ENCODE results near the gene SEMA3B.
A peak's percentile ranks its signal among the peaks of the same experiment; 100 is the strongest.
"Not testable (repeated sequence)": the region's sequence is repeated elsewhere in the genome, so short reads cannot be mapped to it uniquely, and the experiment has no call there.

The SEMA3B gene

GRCh38 chr3:50268703-50269451 lies at the start of gene SEMA3B:
TSS of gene SEMA3B (plus strand) at chr3:50269147. CDS start at chr3:50269241, 94 bp downstream.
- Mint-ChIP-seq H3K27me3 (peaks cover 7% of the 10 kb centered on the region), H3K36me3 (no peaks in the 10 kb centered on the region), H3K4me1 (peaks cover 5% of the 10 kb centered on the region), H3K4me3 (no peak within 1 kb of the TSS), H3K27ac (no peak within 1 kb of the TSS), H3K9me3 (no peaks in the 10 kb centered on the region)

DNA sequence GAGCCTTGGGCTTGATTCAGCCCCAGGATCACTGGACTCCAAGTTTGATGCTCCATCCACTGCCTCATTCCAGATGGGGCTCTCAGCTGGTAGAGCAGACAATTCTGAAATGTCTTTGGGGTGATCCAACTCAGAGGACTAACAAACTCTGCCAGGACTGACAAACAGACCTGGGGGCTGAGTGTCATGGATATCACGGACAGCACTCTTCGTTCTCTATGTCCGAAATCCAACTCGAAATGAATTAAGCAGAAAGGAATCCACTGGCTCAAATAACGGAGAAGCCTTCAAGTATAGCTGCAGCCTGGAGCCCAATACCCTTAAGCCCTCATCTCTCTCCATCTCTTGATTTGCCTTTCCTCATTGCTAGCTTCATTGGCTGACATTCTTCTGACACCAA lies 49.7 kb upstream of the SEMA3B start:
- Mint-ChIP-seq H3K36me3 (no peaks in the 10 kb centered on the region), H3K4me3 (no peak overlapping the region), H3K27ac (no peak overlapping the region), H3K4me1 (no peaks in the 10 kb centered on the region), H3K27me3 (peaks cover 1% of the 10 kb centered on the region), H3K9me3 (no peaks in the 10 kb centered on the region)

DNA sequence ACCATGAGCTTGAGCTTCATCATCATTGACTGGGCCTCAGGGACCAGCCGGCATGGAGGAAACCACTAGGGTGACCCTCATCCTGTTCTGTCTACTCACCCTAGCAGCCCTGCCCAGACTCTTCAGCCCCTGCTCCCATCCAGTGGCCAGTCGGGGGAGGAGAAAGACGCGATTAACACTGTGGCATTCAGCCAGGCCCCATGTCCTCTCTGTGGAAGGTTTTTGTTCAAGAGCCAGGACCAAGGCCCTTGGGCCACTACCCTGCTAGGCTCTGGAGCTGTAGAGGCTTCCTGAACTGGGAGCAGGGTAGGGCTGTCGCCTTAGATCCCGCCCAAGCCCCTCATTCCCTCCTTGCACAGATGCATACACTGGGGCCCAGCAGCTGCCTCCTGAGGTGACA lies 48.8 kb upstream of the SEMA3B start:
- H3K9me3 Mint-ChIP-seq: no peaks in the 10 kb centered on the region
- H3K4me3 Mint-ChIP-seq: no peak overlapping the region
- H3K4me1 Mint-ChIP-seq: no peaks in the 10 kb centered on the region
- no peaks in the 10 kb centered on the region for H3K36me3 Mint-ChIP-seq
- H3K27me3 Mint-ChIP-seq: peaks cover 1% of the 10 kb centered on the region
- H3K27ac Mint-ChIP-seq: no peak overlapping the region

DNA sequence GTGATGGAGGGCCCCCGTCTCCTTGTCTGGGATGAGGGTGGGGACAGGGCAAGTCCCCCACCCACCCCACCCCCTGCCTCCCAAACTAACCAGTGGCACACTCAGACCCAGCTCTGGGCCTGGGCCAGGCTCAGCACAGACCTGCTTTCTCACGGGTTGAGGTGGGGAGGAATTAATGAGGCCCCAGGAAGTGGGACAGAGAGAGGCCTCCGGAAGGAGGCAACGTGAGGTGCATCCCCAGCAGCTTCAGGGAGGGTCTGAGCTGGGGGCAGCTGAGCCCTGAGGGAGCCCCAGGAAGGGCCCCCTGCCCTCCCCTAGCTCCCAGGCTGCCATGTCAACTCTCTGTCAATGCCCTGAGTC lies 47.9 kb upstream of the SEMA3B start:
- Mint-ChIP-seq H3K36me3 (no peaks in the 10 kb centered on the region), H3K4me1 (peaks cover 3% of the 10 kb centered on the region), H3K27me3 (peaks cover 1% of the 10 kb centered on the region), H3K4me3 (no peak overlapping the region), H3K27ac (no peak overlapping the region), H3K9me3 (no peaks in the 10 kb centered on the region)

DNA sequence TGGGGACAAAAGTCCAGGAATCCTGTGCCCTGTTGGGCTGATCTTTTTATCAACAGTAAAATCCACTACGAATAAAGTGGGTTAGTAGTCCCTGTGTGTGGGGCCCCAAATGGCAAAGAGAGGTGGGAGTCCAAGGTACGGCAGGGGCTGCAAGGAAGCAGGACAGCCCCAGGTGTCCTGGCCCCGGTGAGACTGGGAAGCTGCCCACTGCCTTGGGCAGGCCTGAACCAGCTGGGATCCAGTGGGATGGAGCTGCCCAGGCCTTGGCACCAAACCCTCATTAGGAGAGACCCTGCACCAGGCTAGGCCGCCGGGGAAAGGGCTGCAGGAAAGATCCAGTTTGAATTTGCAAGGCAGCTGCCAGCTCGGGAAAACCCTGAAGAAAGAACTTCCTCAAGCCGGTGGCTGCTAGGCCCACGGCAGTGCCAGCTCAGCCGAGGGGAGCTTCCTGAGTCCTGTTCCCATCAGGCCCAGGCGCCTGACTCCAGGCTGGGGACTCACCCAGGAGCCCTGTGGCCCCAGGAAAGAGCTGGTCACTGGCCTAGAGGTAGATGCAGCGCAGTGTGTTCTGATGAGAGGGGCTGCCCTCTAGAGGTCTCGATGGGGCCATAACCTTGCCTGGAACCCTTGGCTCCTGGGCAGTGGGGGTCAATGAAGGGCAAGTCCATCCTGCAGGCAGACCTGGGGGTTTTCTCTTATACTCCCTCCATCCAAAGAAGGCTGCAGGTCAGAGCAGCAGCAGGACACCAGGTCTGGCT lies 47.4 kb upstream of the SEMA3B start:
- H3K27ac Mint-ChIP-seq: no peak overlapping the region
- peaks cover 5% of the 10 kb centered on the region for H3K4me1 Mint-ChIP-seq
- H3K9me3 Mint-ChIP-seq: no peaks in the 10 kb centered on the region
- no peak overlapping the region for H3K4me3 Mint-ChIP-seq
- H3K27me3 Mint-ChIP-seq: peaks cover 1% of the 10 kb centered on the region
- no peaks in the 10 kb centered on the region for H3K36me3 Mint-ChIP-seq

GRCh38 chr3:50222169-50222528 lies 46.8 kb upstream of the SEMA3B start:
- Mint-ChIP-seq H3K27ac (no peak overlapping the region), H3K4me3 (no peak overlapping the region), H3K27me3 (peaks cover 1% of the 10 kb centered on the region), H3K36me3 (no peaks in the 10 kb centered on the region), H3K4me1 (peaks cover 9% of the 10 kb centered on the region), H3K9me3 (no peaks in the 10 kb centered on the region)

DNA sequence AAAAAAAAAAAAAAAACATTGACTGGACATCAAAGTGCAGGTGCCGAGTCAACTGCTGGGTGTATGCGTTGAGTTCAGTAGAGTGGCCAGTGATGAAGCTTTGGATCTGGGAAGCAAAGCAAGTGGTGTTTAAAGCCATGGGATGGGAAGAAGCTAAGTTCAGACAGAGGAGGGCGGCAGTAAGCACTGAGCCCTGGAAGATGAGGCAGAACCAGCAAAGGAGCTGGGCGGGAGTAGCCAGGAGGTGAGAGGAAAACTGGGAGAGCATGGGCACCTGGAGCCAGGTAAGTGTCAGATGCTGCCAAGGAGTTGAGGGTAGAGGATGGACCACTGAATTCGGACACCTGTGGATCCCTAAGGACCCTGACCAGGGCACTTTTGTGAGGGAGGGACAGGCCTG lies 44.3 kb upstream of the SEMA3B start:
- Mint-ChIP-seq H3K9me3 (no peaks in the 10 kb centered on the region), H3K4me3 (no peak overlapping the region), H3K36me3 (no peaks in the 10 kb centered on the region), H3K4me1 (peaks cover 25% of the 10 kb centered on the region), H3K27ac (peak overlapping the region; percentile 81), H3K27me3 (peaks cover 1% of the 10 kb centered on the region)

DNA sequence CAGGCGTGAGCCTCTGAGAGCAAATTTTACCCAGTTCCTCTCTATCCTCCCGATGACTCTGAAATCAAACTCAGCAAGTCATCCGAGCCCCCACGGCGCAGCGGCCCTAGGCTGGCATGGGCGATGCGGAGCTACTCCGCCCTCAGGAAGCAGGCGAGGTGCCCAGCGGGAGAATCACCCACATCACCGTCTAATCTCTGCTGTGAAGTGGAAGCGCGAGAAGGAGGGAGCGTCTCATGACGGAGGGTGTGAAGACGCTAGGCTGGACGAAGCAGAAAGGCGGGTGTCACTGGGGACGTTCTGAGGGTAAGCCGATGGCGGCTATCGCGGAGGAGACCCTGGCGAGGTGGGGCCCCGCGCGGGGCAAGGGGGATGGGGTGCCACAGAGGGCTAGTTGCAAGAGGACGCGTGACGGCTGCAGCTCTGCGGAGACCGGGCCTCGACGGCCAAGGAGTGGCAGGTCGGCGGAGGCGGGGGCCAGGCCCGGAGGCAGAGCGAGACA lies 42.0 kb upstream of the SEMA3B start:
- peaks cover 1% of the 10 kb centered on the region for H3K27me3 Mint-ChIP-seq
- H3K27ac Mint-ChIP-seq: peak overlapping the region; percentile 94
- H3K4me3 Mint-ChIP-seq: peak overlapping the region; percentile 95
- H3K36me3 Mint-ChIP-seq: no peaks in the 10 kb centered on the region
- H3K4me1 Mint-ChIP-seq: peaks cover 25% of the 10 kb centered on the region
- no peaks in the 10 kb centered on the region for H3K9me3 Mint-ChIP-seq

GRCh38 chr3:50227390-50228183 lies 41.4 kb upstream of the SEMA3B start:
- peak overlapping the region; percentile 94 for H3K27ac Mint-ChIP-seq
- H3K4me3 Mint-ChIP-seq: peak overlapping the region; percentile 95
- H3K36me3 Mint-ChIP-seq: no peaks in the 10 kb centered on the region
- peaks cover 1% of the 10 kb centered on the region for H3K27me3 Mint-ChIP-seq
- peaks cover 25% of the 10 kb centered on the region for H3K4me1 Mint-ChIP-seq
- H3K9me3 Mint-ChIP-seq: no peaks in the 10 kb centered on the region

GRCh38 chr3:50228184-50228763 lies 40.7 kb upstream of the SEMA3B start:
- Mint-ChIP-seq H3K4me1 (peaks cover 25% of the 10 kb centered on the region), H3K27ac (peak overlapping the region; percentile 90), H3K4me3 (peak overlapping the region; percentile 95)
- not testable (repeated sequence) for H3K27me3 Mint-ChIP-seq, H3K9me3 Mint-ChIP-seq, H3K36me3 Mint-ChIP-seq

DNA sequence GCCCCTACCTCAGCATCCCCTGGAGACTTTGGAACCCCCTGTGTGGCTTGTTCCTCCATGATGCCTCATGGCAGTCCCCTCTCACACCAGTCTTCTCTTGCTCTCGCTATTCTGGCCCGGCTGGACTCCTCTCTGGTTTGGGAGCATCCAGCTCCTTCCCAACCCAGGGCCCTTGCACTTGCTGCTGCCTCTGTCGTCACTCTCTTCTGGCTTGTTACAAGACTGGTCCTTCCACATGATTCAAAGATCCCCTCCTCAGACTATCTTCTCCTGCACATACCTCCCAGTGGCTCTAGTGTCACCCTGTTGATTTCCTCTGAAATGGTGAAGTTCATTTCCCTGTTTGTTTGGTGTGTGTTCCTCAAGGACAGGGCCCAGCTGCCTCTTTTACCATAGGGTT lies 39.5 kb upstream of the SEMA3B start:
- Mint-ChIP-seq H3K36me3 (no peaks in the 10 kb centered on the region), H3K4me3 (peak overlapping the region; percentile 53), H3K4me1 (peaks cover 27% of the 10 kb centered on the region), H3K27me3 (no peaks in the 10 kb centered on the region), H3K9me3 (no peaks in the 10 kb centered on the region), H3K27ac (no peak overlapping the region)

GRCh38 chr3:50230104-50230793 lies 38.7 kb upstream of the SEMA3B start:
- Mint-ChIP-seq H3K4me3 (no peak overlapping the region), H3K36me3 (no peaks in the 10 kb centered on the region), H3K4me1 (peaks cover 27% of the 10 kb centered on the region), H3K27ac (no peak overlapping the region), H3K27me3 (no peaks in the 10 kb centered on the region), H3K9me3 (no peaks in the 10 kb centered on the region)

DNA sequence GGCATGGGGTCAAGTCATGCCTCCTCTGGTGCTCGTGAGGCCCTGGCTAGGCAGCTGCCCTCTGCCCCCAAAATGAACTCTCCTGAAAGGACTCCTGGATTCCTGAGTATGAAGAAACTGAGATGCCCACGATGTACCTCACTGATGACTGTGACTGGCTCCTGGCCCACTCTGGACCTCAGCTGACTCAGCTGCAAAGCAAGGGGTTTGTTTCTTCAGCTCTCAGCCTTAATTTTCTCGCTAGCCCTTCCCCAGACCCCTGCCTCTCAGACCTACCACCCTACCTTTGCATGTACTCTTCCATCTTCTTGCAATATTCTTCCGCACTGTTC lies 38.2 kb upstream of the SEMA3B start:
- Mint-ChIP-seq H3K9me3 (no peaks in the 10 kb centered on the region), H3K4me1 (peaks cover 32% of the 10 kb centered on the region), H3K27ac (peak overlapping the region; percentile 31), H3K36me3 (no peaks in the 10 kb centered on the region), H3K27me3 (no peaks in the 10 kb centered on the region), H3K4me3 (no peak overlapping the region)

- H3K4me3 Mint-ChIP-seq: no peak overlapping the region
- no peaks in the 10 kb centered on the region for H3K36me3 Mint-ChIP-seq
- H3K27ac Mint-ChIP-seq: peak overlapping the region; percentile 51
- no peaks in the 10 kb centered on the region for H3K9me3 Mint-ChIP-seq
- peaks cover 28% of the 10 kb centered on the region for H3K4me1 Mint-ChIP-seq
- no peaks in the 10 kb centered on the region for H3K27me3 Mint-ChIP-seq
These were observed 37.4 kb upstream of the SEMA3B start for GRCh38 chr3:50231581-50231980.

DNA sequence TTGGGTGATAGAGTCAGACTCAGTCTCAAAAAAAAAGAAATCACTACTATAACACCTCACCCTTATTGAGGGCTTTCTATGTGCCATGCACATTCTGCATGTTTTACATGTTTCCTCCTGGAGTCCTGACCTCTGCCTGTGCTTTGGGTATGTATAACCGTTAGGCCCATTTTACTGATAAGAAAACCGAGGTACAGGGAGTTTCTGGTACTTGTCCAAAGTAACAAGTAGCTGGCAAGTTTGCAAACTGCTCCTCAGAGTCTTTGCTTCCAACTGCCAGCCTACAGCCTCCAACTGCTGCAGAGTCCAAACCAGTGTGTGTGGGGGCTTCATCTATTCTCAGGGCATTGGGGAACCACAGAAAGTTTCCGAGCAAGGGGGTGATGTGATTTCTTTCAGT lies 36.6 kb upstream of the SEMA3B start:
- Mint-ChIP-seq H3K4me3 (no peak overlapping the region), H3K27ac (peak overlapping the region; percentile 5), H3K4me1 (peaks cover 23% of the 10 kb centered on the region), H3K27me3 (no peaks in the 10 kb centered on the region), H3K36me3 (no peaks in the 10 kb centered on the region), H3K9me3 (no peaks in the 10 kb centered on the region)

Data from activated naive CD4-positive, alpha-beta T cell treated with anti-CD3 and anti-CD28 coated beads, Interleukin-2, amount 50 U/mL, for 24 hours (primary cell).